HepG2 (cell line): ENCODE data around the gene TFEC. TPM values are rescaled to one million over a fixed set of nuclear protein-coding genes. Genes with fewer than 3 reads are reported as not detected.

Experiments
- ATAC-seq: fragments of 200-7000 bp; cut with Tn5 transposase; 3 replicates; pipeline ENCODE4 v1.9.1; 2020; ENCODE audit warnings: mild to moderate bottlenecking, moderate library complexity
- BruUV-seq: library from RNA; stranded (reverse); fragments of 400-500 nt; replicated peaks from 2 replicates; lab custom pipeline; 2021; lab: Mats Ljungman, UMichigan
- CTCF ChIA-PET: fragments of 300-600 bp; formaldehyde crosslinking; extraction: SDS; loops from one replicate; lab custom pipeline; 2021; ENCODE audit warnings: low total read pairs, inconsistent platforms, low intra/inter-chr PET ratio; lab: Yijun Ruan, JAX
- POLR2A ChIA-PET: fragments of 350-600 bp; sonication (Branson Sonifier 250); formaldehyde crosslinking; loops from one replicate; lab custom pipeline; 2020; ENCODE audit warnings: antibody characterized with exemption, inconsistent platforms; lab: Yijun Ruan, JAX
- DNase-seq: peaks from one replicate; pipeline ENCODE4 v3.0.0-alpha.2; 2015; ENCODE audit warnings: low spot score
- FAIRE-seq: peaks from 3 replicates; lab custom pipeline; 2011; peaks lifted over from hg19 to GRCh38; lab: Jason Lieb, UNC
- H2AFZ ChIP-seq: one replicate; pipeline ENCODE4 v1.6.1; 2011; ENCODE audit warnings: low read length, inconsistent platforms
- H3K27ac ChIP-seq: fragments of 300-600 bp; 3 replicates; pipeline ENCODE4 v1.8.0; 2011; ENCODE audit warnings: mixed run types, mild to moderate bottlenecking, mixed read lengths, low read length, inconsistent platforms; ENCODE audit not compliant: insufficient read depth; ENCODE audit errors: extremely low read length
- H3K27me3 ChIP-seq, 2 experiments: fragments of 200-600 bp in 1 of 2; 2 replicates in 1 of 2; 3 replicates in 1 of 2; pipeline versions ENCODE4 v1.6.0 to v1.8.0; 2011; ENCODE audit warnings: low read length in 2 of 2, mild to moderate bottlenecking in 2 of 2, moderate library complexity in 2 of 2, inconsistent platforms in 1 of 2; ENCODE audit not compliant: insufficient read depth in 2 of 2, control insufficient read depth in 1 of 2
- H3K36me3 ChIP-seq, 2 experiments: fragments of 200-600 bp in 1 of 2; replicated peaks in 1 of 2; 2 replicates in 1 of 2; 3 replicates in 1 of 2; pipeline versions ENCODE4 v1.5.1 to v1.8.0; 2011; ENCODE audit warnings: low read length in 2 of 2, inconsistent platforms in 1 of 2; ENCODE audit not compliant: insufficient read depth in 2 of 2, control insufficient read depth in 1 of 2
- H3K4me1 ChIP-seq: 2 replicates; pipeline ENCODE4 v1.5.1; 2012; ENCODE audit warnings: low read length, inconsistent platforms; ENCODE audit not compliant: insufficient read depth
- H3K4me2 ChIP-seq: 2 replicates; pipeline ENCODE4 v1.6.0; 2011; ENCODE audit warnings: low read depth, low read length, inconsistent platforms
- H3K4me3 ChIP-seq, 3 experiments: fragments of 200-600 bp in 1 of 3; sonication (generic), shearing (Covaris generic) in 1 of 3; replicated peaks in 1 of 3; 2 replicates each; pipeline ENCODE4 v1.5.1; 2011 to 2016; ENCODE audit warnings: low read length in 3 of 3, inconsistent platforms in 2 of 3, low read depth in 2 of 3, mild to moderate bottlenecking in 2 of 3, control low read depth in 1 of 3, mixed read lengths in 1 of 3; ENCODE audit not compliant: insufficient read depth in 1 of 3
- H3K79me2 ChIP-seq: one replicate; pipeline ENCODE4 v1.6.1; 2011; ENCODE audit warnings: low read length, inconsistent platforms; ENCODE audit not compliant: insufficient read depth
- H3K9ac ChIP-seq: 2 replicates; pipeline ENCODE4 v1.6.0; 2011; ENCODE audit warnings: mild to moderate bottlenecking, low read depth, low read length, inconsistent platforms; ENCODE audit not compliant: insufficient read depth
- H3K9me3 ChIP-seq: 2 replicates; pipeline ENCODE4 v1.5.1; 2012; ENCODE audit warnings: mild to moderate bottlenecking, low read length
- H4K20me1 ChIP-seq: 2 replicates; pipeline ENCODE4 v1.6.0; 2011; ENCODE audit warnings: inconsistent platforms, mild to moderate bottlenecking, low read length, moderate library complexity; ENCODE audit not compliant: insufficient read depth
- ARNTL ChIP-seq: sonication (generic); formaldehyde crosslinking; IDR thresholded peaks from 2 replicates; pipeline ENCODE4 v1.4.0; 2020; ENCODE audit warnings: mild to moderate bottlenecking, missing genetic modification reagents
- FOSL2 ChIP-seq: sonication (generic); formaldehyde crosslinking; IDR thresholded peaks from 2 replicates; pipeline ENCODE4 v1.4.0; 2020; ENCODE audit warnings: missing genetic modification reagents
- RBFOX2 ChIP-seq: fragments of 200-400 bp; formaldehyde crosslinking; IDR thresholded peaks from 2 replicates; pipeline ENCODE4 v1.6.1; 2017; ENCODE audit warnings: low read depth, mild to moderate bottlenecking, low read length
- SKI ChIP-seq: fragments of 450-650 bp; IDR thresholded peaks from one replicate; pipeline ENCODE4 v1.6.1; 2018; ENCODE audit warnings: mild to moderate bottlenecking; ENCODE audit not compliant: partially characterized antibody
- STAG1 ChIP-seq: sonication (generic); formaldehyde crosslinking; IDR thresholded peaks from 2 replicates; pipeline ENCODE4 v1.4.0; 2020; ENCODE audit warnings: missing genetic modification reagents
- THAP11 ChIP-seq: IDR thresholded peaks from 2 replicates; pipeline ENCODE4 v1.6.1; 2016; ENCODE audit warnings: missing biosample characterization, missing genetic modification reagents
- ZFX ChIP-seq: sonication (generic); formaldehyde crosslinking; IDR thresholded peaks from 2 replicates; pipeline ENCODE4 v1.4.0; 2020; ENCODE audit warnings: mild to moderate bottlenecking, low read depth, missing genetic modification reagents, moderate library complexity
- ZMYM3 ChIP-seq: sonication (generic); formaldehyde crosslinking; IDR thresholded peaks from 2 replicates; pipeline ENCODE4 v1.5.1; 2020; ENCODE audit warnings: mild to moderate bottlenecking, missing genetic modification reagents
- ZNF510 ChIP-seq: sonication (generic); formaldehyde crosslinking; IDR thresholded peaks from 2 replicates; pipeline ENCODE4 v1.4.0; 2020; ENCODE audit warnings: low read depth, mild to moderate bottlenecking, missing genetic modification reagents
- ZNF619 ChIP-seq: sonication (generic); formaldehyde crosslinking; IDR thresholded peaks from 2 replicates; pipeline ENCODE4 v1.4.0; 2020; ENCODE audit warnings: mild to moderate bottlenecking, missing genetic modification reagents
- WGBS: methylation state at CpG from one replicate; pipeline ENCODE4 v1.1.6; 2017; ENCODE audit warnings: low lambda C conversion rate; 5-methylcytosine and 5-hydroxymethylcytosine counted together
- in situ Hi-C: cut with HindIII; loops from 2 replicates; pipeline ENCODE4 v1.10.0; 2017; ENCODE audit warnings: low pct_unique_long_range_greater_than_20kb; ENCODE audit not compliant: extremely low pct_ligation_motif_present
- intact Hi-C: fragments of 100-400 bp; cut with micrococcal nuclease; formaldehyde crosslinking; loops from one replicate; pipeline ENCODE4 v1.10.0; 2022; ENCODE audit not compliant: unreplicated experiment
- polyA plus RNA-seq, 8 experiments: library from polyadenylated mRNA; depleted of rRNA in 3 of 8; stranded (reverse) in 7 of 8; unstranded in 1 of 8; fragments of >200 nt; fragmentation: Illumina TruSeq in 4 of 8; extraction: Trizol in 4 of 8; gene quantifications; 2 replicates each; pipeline versions ENCODE4 v1.2.1 to v1.2.3, GENCODE V29; 2011 to 2016; ENCODE audit warnings: low read depth in 4 of 8, missing spikeins in 1 of 8, mixed read lengths in 1 of 8; ENCODE audit not compliant: insufficient read depth in 1 of 8
- total RNA-seq, 5 experiments: library from RNA; depleted of rRNA; stranded (reverse); fragments of >200 nt; fragmentation: Illumina TruSeq; extraction: Trizol; gene quantifications; 2 replicates each; pipeline ENCODE4 v1.2.3, GENCODE V29; 2016; ENCODE audit warnings: low read depth in 1 of 5
- TF ChIP-seq, protein P1 (sequence below): sonication (generic); formaldehyde crosslinking; IDR thresholded peaks from 2 replicates; pipeline ENCODE4 v1.4.0; 2020; ENCODE audit warnings: mild to moderate bottlenecking, missing genetic modification reagents
- TF ChIP-seq, protein P2 (sequence below): sonication (generic); formaldehyde crosslinking; IDR thresholded peaks from 2 replicates; pipeline ENCODE4 v1.4.0; 2020; ENCODE audit warnings: missing genetic modification reagents, mild to moderate bottlenecking, borderline replicate concordance
- TF ChIP-seq, protein P3 (sequence below): sonication (generic); formaldehyde crosslinking; IDR thresholded peaks from 2 replicates; pipeline ENCODE4 v1.4.0; 2020; ENCODE audit warnings: missing genetic modification reagents

The TFEC gene
- total and polyA plus RNA-seq, 2 of the 13 experiments (the other 11 are each of a cell fraction or from before 2014, with no cell fraction given), result not detected

DNA sequence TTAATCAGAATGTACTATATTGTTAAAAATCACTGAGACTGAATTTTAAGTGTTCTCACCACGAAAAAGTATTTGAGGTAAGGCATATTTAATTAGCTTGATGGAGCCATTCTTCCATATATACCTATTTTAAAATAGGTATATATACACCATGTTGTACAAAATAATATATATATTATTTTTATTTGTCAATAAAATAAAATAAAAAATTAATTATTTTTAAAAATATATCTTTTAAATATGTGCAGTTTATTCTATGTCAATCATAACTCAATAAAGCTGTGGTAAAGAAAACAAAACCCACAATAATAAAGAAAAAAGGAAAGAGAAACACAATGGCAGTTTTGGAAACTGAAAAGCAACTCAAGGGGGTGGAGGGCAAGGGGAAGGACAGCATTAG lies 33.6 kb upstream of the TFEC start (continued):
- TF ChIP-seq, protein P1, sequence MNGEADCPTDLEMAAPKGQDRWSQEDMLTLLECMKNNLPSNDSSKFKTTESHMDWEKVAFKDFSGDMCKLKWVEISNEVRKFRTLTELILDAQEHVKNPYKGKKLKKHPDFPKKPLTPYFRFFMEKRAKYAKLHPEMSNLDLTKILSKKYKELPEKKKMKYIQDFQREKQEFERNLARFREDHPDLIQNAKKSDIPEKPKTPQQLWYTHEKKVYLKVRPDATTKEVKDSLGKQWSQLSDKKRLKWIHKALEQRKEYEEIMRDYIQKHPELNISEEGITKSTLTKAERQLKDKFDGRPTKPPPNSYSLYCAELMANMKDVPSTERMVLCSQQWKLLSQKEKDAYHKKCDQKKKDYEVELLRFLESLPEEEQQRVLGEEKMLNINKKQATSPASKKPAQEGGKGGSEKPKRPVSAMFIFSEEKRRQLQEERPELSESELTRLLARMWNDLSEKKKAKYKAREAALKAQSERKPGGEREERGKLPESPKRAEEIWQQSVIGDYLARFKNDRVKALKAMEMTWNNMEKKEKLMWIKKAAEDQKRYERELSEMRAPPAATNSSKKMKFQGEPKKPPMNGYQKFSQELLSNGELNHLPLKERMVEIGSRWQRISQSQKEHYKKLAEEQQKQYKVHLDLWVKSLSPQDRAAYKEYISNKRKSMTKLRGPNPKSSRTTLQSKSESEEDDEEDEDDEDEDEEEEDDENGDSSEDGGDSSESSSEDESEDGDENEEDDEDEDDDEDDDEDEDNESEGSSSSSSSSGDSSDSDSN, result no peak

DNA sequence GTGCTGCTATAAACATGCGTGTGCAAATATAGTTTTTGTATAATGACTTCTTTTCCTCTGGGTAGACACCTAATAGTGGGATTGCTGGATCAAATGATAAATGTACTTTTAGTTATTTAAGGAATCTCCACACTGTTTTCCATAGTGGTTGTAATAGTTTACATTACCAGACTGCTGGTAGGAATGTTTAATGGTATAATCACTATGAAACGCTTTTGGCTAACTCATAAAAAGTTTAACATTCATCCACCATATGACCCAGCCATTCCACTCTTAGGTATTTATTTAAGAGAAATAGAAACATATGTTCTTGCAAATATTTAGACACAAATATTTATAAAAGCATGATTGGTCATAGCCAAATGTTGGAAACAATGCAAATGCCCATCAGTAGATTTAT lies 32.1 kb upstream of the TFEC start:
- Histone ChIP-seq H2AFZ (no peak overlapping the region), H3K9me3 (no peaks in the 10 kb centered on the region), H3K36me3 (no peaks in the 10 kb centered on the region), H3K79me2 (no peaks in the 10 kb centered on the region), H3K27ac (no peak overlapping the region), H3K4me2 (no peak overlapping the region), H4K20me1 (no peaks in the 10 kb centered on the region), H3K27me3 (no peaks in the 10 kb centered on the region), H3K9ac (no peak overlapping the region), H3K4me1 (no peaks in the 10 kb centered on the region), H3K4me3 (no peak overlapping the region)
- no peak for ATAC-seq
- no TSS peak for BruUV-seq
- intact Hi-C loops, result no loop called here
- ChIA-PET POLR2A (no interaction called here), CTCF (no interaction called here)
- in situ Hi-C loops, result no loop called here
- no peak for FAIRE-seq
- TF ChIP-seq THAP11 (CRISPR knock-in tag), result no peak
- TF ChIP-seq SKI, result no peak
- no peak for TF ChIP-seq STAG1
- TF ChIP-seq RBFOX2, result no peak
- TF ChIP-seq ARNTL, result no peak
- TF ChIP-seq ZNF619, result no peak
- TF ChIP-seq ZMYM3 (CRISPR knock-in tag), result no peak
- TF ChIP-seq, protein P2, sequence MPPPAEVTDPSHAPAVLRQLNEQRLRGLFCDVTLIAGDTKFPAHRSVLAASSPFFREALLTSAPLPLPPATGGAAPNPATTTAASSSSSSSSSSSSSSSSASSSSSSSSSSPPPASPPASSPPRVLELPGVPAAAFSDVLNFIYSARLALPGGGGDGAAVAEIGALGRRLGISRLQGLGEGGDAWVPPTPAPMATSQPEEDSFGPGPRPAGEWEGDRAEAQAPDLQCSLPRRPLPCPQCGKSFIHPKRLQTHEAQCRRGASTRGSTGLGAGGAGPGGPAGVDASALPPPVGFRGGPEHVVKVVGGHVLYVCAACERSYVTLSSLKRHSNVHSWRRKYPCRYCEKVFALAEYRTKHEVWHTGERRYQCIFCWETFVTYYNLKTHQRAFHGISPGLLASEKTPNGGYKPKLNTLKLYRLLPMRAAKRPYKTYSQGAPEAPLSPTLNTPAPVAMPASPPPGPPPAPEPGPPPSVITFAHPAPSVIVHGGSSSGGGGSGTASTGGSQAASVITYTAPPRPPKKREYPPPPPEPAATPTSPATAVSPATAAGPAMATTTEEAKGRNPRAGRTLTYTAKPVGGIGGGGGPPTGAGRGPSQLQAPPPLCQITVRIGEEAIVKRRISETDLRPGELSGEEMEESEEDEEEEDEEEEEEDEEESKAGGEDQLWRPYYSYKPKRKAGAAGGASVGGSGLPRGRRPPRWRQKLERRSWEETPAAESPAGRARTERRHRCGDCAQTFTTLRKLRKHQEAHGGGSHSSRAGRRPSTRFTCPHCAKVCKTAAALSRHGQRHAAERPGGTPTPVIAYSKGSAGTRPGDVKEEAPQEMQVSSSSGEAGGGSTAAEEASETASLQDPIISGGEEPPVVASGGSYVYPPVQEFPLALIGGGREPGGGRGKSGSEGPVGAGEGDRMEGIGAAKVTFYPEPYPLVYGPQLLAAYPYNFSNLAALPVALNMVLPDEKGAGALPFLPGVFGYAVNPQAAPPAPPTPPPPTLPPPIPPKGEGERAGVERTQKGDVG (CRISPR knock-in tag), result no peak
- no peak for TF ChIP-seq FOSL2
- TF ChIP-seq, protein P3, sequence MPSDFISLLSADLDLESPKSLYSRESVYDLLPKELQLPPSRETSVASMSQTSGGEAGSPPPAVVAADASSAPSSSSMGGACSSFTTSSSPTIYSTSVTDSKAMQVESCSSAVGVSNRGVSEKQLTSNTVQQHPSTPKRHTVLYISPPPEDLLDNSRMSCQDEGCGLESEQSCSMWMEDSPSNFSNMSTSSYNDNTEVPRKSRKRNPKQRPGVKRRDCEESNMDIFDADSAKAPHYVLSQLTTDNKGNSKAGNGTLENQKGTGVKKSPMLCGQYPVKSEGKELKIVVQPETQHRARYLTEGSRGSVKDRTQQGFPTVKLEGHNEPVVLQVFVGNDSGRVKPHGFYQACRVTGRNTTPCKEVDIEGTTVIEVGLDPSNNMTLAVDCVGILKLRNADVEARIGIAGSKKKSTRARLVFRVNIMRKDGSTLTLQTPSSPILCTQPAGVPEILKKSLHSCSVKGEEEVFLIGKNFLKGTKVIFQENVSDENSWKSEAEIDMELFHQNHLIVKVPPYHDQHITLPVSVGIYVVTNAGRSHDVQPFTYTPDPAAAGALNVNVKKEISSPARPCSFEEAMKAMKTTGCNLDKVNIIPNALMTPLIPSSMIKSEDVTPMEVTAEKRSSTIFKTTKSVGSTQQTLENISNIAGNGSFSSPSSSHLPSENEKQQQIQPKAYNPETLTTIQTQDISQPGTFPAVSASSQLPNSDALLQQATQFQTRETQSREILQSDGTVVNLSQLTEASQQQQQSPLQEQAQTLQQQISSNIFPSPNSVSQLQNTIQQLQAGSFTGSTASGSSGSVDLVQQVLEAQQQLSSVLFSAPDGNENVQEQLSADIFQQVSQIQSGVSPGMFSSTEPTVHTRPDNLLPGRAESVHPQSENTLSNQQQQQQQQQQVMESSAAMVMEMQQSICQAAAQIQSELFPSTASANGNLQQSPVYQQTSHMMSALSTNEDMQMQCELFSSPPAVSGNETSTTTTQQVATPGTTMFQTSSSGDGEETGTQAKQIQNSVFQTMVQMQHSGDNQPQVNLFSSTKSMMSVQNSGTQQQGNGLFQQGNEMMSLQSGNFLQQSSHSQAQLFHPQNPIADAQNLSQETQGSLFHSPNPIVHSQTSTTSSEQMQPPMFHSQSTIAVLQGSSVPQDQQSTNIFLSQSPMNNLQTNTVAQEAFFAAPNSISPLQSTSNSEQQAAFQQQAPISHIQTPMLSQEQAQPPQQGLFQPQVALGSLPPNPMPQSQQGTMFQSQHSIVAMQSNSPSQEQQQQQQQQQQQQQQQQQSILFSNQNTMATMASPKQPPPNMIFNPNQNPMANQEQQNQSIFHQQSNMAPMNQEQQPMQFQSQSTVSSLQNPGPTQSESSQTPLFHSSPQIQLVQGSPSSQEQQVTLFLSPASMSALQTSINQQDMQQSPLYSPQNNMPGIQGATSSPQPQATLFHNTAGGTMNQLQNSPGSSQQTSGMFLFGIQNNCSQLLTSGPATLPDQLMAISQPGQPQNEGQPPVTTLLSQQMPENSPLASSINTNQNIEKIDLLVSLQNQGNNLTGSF (CRISPR knock-in tag), result no peak
- no peak for TF ChIP-seq ZFX
- TF ChIP-seq ZNF510 (CRISPR knock-in tag), result no peak
- DNase-seq, result no peak
- 2% methylated on average over 2 of the region's 2 CpGs for WGBS
